A549 (cell line): ENCODE results near the gene UGT3A2. TPM values are rescaled to one million over a fixed set of nuclear protein-coding genes. Genes with fewer than 3 reads are reported as not detected.

ENCODE experiments used
- ATAC-seq, 2 experiments: fragments of 200-7000 bp in 1 of 2; fragments of >200 bp in 1 of 2; cut with Nextera tagmentation in 1 of 2; cut with Tn5 transposase in 1 of 2; 3 replicates each; pipeline versions ENCODE4 v1.8.0 to v1.9.1; 2018 to 2020; ENCODE audit warnings: mild to moderate bottlenecking in 1 of 2, moderate library complexity in 1 of 2
- CTCF ChIA-PET: fragments of 300-600 bp; sonication (Branson Sonifier 250); formaldehyde crosslinking; extraction: SDS; loops from one replicate; lab custom pipeline; 2021; ENCODE audit warnings: antibody characterized with exemption, inconsistent platforms; lab: Yijun Ruan, JAX
- POLR2A ChIA-PET: fragments of 350-600 bp; formaldehyde crosslinking; extraction: SDS; loops from one replicate; lab custom pipeline; 2021; ENCODE audit warnings: antibody characterized with exemption, inconsistent platforms; lab: Yijun Ruan, JAX
- DNase-seq, 2 experiments: peaks; one replicate each; pipeline versions ENCODE4 v3.0.0 to v3.0.0-alpha.2; 2011 to 2016; ENCODE audit warnings: low read depth in 1 of 2, low spot score in 1 of 2
- FAIRE-seq: peaks from 2 replicates; lab custom pipeline; 2011; peaks lifted over from hg19 to GRCh38; lab: Jason Lieb, UNC
- H3K27ac ChIP-seq, 2 experiments: fragments of >200 bp; sonication (Bioruptor Twin); formaldehyde crosslinking; 3 replicates each; pipeline ENCODE4 v1.5.1; 2016 to 2017
- H3K4me1 ChIP-seq: fragments of >200 bp; sonication (Bioruptor Twin); formaldehyde crosslinking; 3 replicates; pipeline ENCODE4 v1.6.1; 2016
- H3K4me2 ChIP-seq: fragments of >200 bp; sonication (Bioruptor Twin); formaldehyde crosslinking; 3 replicates; pipeline ENCODE4 v1.6.1; 2016
- H3K4me3 ChIP-seq: fragments of >200 bp; sonication (Bioruptor Twin); formaldehyde crosslinking; 3 replicates; pipeline ENCODE4 v1.5.1; 2016
- H3K9me3 ChIP-seq: fragments of >200 bp; sonication (Bioruptor Twin); formaldehyde crosslinking; 3 replicates; pipeline ENCODE4 v1.6.1; 2016
- CBX2 ChIP-seq: fragments of 200-600 bp; sonication (generic); IDR thresholded peaks from 2 replicates; pipeline ENCODE4 v1.6.1; 2016; ENCODE audit warnings: low read depth, mild to moderate bottlenecking, borderline replicate concordance
- CBX8 ChIP-seq: fragments of 200-600 bp; sonication (generic); IDR thresholded peaks from 2 replicates; pipeline ENCODE4 v1.6.1; 2016
- CHD2 ChIP-seq: fragments of 150-350 bp; IDR thresholded peaks from 2 replicates; pipeline ENCODE4 v1.6.1; 2014; ENCODE audit warnings: low read length; ENCODE audit not compliant: partially characterized antibody
- CHD4 ChIP-seq: fragments of 200-600 bp; sonication (generic); IDR thresholded peaks from 2 replicates; pipeline ENCODE4 v1.6.1; 2016; ENCODE audit warnings: antibody characterized with exemption, mild to moderate bottlenecking, borderline replicate concordance
- EHF ChIP-seq: fragments of 250-450 bp; sonication (Bioruptor Pico); IDR thresholded peaks from 2 replicates; pipeline ENCODE4 v1.5.0; 2020; ENCODE audit warnings: mild to moderate bottlenecking
- EHMT2 ChIP-seq: fragments of 200-600 bp; sonication (generic); IDR thresholded peaks from 2 replicates; pipeline ENCODE4 v1.6.1; 2016; ENCODE audit warnings: antibody characterized with exemption, low read depth, mild to moderate bottlenecking, moderate library complexity
- EP300 ChIP-seq, 2 experiments: fragments of >200 bp; sonication (Bioruptor Twin); formaldehyde crosslinking; IDR thresholded peaks; 2 replicates in 1 of 2; 3 replicates in 1 of 2; pipeline ENCODE4 v1.6.1; 2016 to 2017
- GATA3 ChIP-seq: IDR thresholded peaks from 2 replicates; pipeline ENCODE4 v1.6.1; 2012; ENCODE audit warnings: borderline replicate concordance
- HDAC2 ChIP-seq: fragments of 200-600 bp; sonication (generic); IDR thresholded peaks from 2 replicates; pipeline ENCODE4 v1.6.1; 2016
- HMGXB4 ChIP-seq: fragments of 250-450 bp; sonication (Bioruptor Pico); IDR thresholded peaks from 2 replicates; pipeline ENCODE4 v1.5.0; 2021; ENCODE audit warnings: mild to moderate bottlenecking, moderate library complexity, borderline replicate concordance
- HOXB5 ChIP-seq: fragments of 250-450 bp; sonication (Bioruptor Pico); IDR thresholded peaks from 2 replicates; pipeline ENCODE4 v1.5.0; 2020; ENCODE audit warnings: mild to moderate bottlenecking, moderate library complexity
- JUN ChIP-seq, 2 experiments: fragments of >200 bp; sonication (Bioruptor Twin); formaldehyde crosslinking; IDR thresholded peaks; 2 replicates in 1 of 2; 3 replicates in 1 of 2; pipeline ENCODE4 v1.6.1; 2016 to 2017
- KDM1A ChIP-seq: fragments of 200-600 bp; sonication (generic); IDR thresholded peaks from 2 replicates; pipeline ENCODE4 v1.6.1; 2016; ENCODE audit warnings: low read depth, mild to moderate bottlenecking
- KDM5A ChIP-seq: fragments of 200-600 bp; sonication (generic); IDR thresholded peaks from 2 replicates; pipeline ENCODE4 v1.6.1; 2016; ENCODE audit warnings: antibody characterized with exemption, mild to moderate bottlenecking
- MAFK ChIP-seq: fragments of 450-650 bp; IDR thresholded peaks from 2 replicates; pipeline ENCODE4 v1.6.1; 2014; ENCODE audit not compliant: partially characterized antibody
- POLR2A ChIP-seq: IDR thresholded peaks from 2 replicates; pipeline ENCODE4 v1.6.1; 2012; ENCODE audit warnings: mild to moderate bottlenecking, low read length
- POLR2AphosphoS2 ChIP-seq: conservative IDR thresholded peaks from 2 replicates; pipeline ENCODE4 v1.6.1; 2012; ENCODE audit warnings: low read length, improper control_type of control experiment, inconsistent platforms
- RFX5 ChIP-seq: fragments of 450-650 bp; IDR thresholded peaks from 2 replicates; pipeline ENCODE4 v1.7.1; 2014; ENCODE audit warnings: antibody characterized with exemption, mild to moderate bottlenecking, moderate library complexity
- RNF2 ChIP-seq: fragments of 200-600 bp; sonication (generic); IDR thresholded peaks from 2 replicates; pipeline ENCODE4 v1.6.1; 2016; ENCODE audit warnings: low read depth, mild to moderate bottlenecking, antibody characterized with exemption, moderate library complexity, borderline replicate concordance
- SREBF2 ChIP-seq: fragments of 450-650 bp; IDR thresholded peaks from 2 replicates; pipeline ENCODE4 v1.6.1; 2014; ENCODE audit warnings: mild to moderate bottlenecking, moderate library complexity
- TFCP2L1 ChIP-seq: fragments of 250-450 bp; sonication (Bioruptor Pico); IDR thresholded peaks from 2 replicates; pipeline ENCODE4 v1.5.0; 2021; ENCODE audit warnings: mild to moderate bottlenecking
- TP53 ChIP-seq: fragments of 250-450 bp; sonication (Bioruptor Pico); IDR thresholded peaks from 2 replicates; pipeline ENCODE4 v1.5.0; 2021; ENCODE audit warnings: mild to moderate bottlenecking, moderate library complexity
- ZNF302 ChIP-seq: fragments of 250-450 bp; sonication (Bioruptor Pico); IDR thresholded peaks from 2 replicates; pipeline ENCODE4 v1.9.0; 2021; ENCODE audit warnings: inconsistent platforms, mild to moderate bottlenecking, moderate library complexity
- WGBS: methylation state at CpG from one replicate; pipeline ENCODE4 v1.1.6; 2017; ENCODE audit errors: missing lambda C conversion rate; 5-methylcytosine and 5-hydroxymethylcytosine counted together
- polyA plus RNA-seq, 4 experiments: library from polyadenylated mRNA; depleted of rRNA in 3 of 4; stranded (reverse); fragments of >200 nt; fragmentation: RNase III in 1 of 4; extraction: RNeasy Plus Mini Kit Qiagen cat#74134 plus additional on column Dnase treatment in 1 of 4; gene quantifications; 2 replicates in 3 of 4; 3 replicates in 1 of 4; pipeline ENCODE4 v1.2.3, GENCODE V29; 2011 to 2017
- TF ChIP-seq, protein P1 (sequence below): fragments of 250-450 bp; sonication (Bioruptor Pico); IDR thresholded peaks from 2 replicates; pipeline ENCODE4 v1.5.0; 2020; ENCODE audit warnings: low read depth, mild to moderate bottlenecking, moderate library complexity
- TF ChIP-seq, protein P2 (sequence below): fragments of 200-600 bp; sonication (generic); IDR thresholded peaks from 2 replicates; pipeline ENCODE4 v1.6.1; 2016; ENCODE audit warnings: antibody characterized with exemption, mild to moderate bottlenecking, moderate library complexity

Gene UGT3A2
- polyA plus RNA-seq, 2 of the 4 experiments (the other 2 are of a cell fraction), result not detected

- ATAC-seq (no peak), DNase-seq (no peak), FAIRE-seq (no peak)
- POLR2A ChIA-PET, result no interaction called here
- Histone ChIP-seq H3K4me1 (no peaks in the 10 kb centered on the region), H3K4me2 (no peak overlapping the region), H3K9me3 (no peaks in the 10 kb centered on the region), H3K4me3 (no peak overlapping the region), H3K27ac (no peak overlapping the region)
- CTCF ChIA-PET, result no interaction called here
- TF ChIP-seq HDAC2, result no peak
- 0% methylated on average over 1 of the region's 1 CpG for WGBS
These were observed 67.1 kb downstream of the UGT3A2 start for GRCh38 chr5:35999547-35999946.

DNA sequence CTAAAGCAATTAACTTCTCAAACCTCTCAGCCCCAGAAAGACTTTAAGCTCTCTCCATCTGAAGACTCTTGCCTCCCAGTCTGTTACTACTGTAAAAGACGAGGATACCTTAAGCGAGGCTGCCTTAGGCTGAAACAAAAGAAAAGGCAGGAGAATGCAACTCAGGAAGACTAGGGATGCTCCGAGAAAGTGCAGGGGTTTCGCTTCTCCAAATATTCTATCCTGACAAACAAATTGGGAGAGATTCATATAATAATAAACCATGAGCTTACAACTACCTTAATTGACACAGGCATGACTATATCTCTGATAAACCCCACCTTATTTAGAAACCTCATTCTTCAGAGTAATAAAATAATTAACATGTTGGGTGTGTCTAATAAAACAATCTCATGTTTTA lies 70.6 kb downstream of the UGT3A2 start:
- no peak for FAIRE-seq
- Histone ChIP-seq H3K4me1 (no peaks in the 10 kb centered on the region), H3K4me2 (no peak overlapping the region), H3K9me3 (no peaks in the 10 kb centered on the region), H3K27ac (no peak overlapping the region)
- 0% methylated on average over 4 of the region's 4 CpGs for WGBS
- ChIA-PET CTCF (no interaction called here), POLR2A (no interaction called here)
- ATAC-seq, result no peak
- TF ChIP-seq CHD4 (no peak), KDM5A (no peak), HDAC2 (no peak), GATA3 (no peak), ZNF302 (CRISPR knock-in tag) (no peak), KDM1A (no peak), CHD2 (no peak), EP300 (IDR thresholded peaks at IDR 0.05) (no peak), HOXB5 (CRISPR knock-in tag) (no peak), TP53 (CRISPR knock-in tag) (no peak), POLR2A (no peak), CBX8 (no peak), JUN (IDR thresholded peaks at IDR 0.05) (no peak), HMGXB4 (no peak), CBX2 (no peak), RFX5 (no peak), MAFK (no peak)
- TF ChIP-seq, protein P1, sequence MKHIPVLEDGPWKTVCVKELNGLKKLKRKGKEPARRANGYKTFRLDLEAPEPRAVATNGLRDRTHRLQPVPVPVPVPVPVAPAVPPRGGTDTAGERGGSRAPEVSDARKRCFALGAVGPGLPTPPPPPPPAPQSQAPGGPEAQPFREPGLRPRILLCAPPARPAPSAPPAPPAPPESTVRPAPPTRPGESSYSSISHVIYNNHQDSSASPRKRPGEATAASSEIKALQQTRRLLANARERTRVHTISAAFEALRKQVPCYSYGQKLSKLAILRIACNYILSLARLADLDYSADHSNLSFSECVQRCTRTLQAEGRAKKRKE (CRISPR knock-in tag), result no peak
- TF ChIP-seq, protein P2, sequence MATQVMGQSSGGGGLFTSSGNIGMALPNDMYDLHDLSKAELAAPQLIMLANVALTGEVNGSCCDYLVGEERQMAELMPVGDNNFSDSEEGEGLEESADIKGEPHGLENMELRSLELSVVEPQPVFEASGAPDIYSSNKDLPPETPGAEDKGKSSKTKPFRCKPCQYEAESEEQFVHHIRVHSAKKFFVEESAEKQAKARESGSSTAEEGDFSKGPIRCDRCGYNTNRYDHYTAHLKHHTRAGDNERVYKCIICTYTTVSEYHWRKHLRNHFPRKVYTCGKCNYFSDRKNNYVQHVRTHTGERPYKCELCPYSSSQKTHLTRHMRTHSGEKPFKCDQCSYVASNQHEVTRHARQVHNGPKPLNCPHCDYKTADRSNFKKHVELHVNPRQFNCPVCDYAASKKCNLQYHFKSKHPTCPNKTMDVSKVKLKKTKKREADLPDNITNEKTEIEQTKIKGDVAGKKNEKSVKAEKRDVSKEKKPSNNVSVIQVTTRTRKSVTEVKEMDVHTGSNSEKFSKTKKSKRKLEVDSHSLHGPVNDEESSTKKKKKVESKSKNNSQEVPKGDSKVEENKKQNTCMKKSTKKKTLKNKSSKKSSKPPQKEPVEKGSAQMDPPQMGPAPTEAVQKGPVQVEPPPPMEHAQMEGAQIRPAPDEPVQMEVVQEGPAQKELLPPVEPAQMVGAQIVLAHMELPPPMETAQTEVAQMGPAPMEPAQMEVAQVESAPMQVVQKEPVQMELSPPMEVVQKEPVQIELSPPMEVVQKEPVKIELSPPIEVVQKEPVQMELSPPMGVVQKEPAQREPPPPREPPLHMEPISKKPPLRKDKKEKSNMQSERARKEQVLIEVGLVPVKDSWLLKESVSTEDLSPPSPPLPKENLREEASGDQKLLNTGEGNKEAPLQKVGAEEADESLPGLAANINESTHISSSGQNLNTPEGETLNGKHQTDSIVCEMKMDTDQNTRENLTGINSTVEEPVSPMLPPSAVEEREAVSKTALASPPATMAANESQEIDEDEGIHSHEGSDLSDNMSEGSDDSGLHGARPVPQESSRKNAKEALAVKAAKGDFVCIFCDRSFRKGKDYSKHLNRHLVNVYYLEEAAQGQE, result no peak
- TF ChIP-seq, all 56 proteins: peak for 0
- no peak overlapping the region for H3K4me3 ChIP-seq
- DNase-seq, result no peak

GRCh38 chr5:35990941-35991611 lies 75.6 kb downstream of the UGT3A2 start, which contains the start of gene UGT3A1:
Gene UGT3A1 (minus strand): TSS chr5:35991390. CDS start chr5:35991240, 150 bp downstream.
- CTCF ChIA-PET, result no interaction called here
- Histone ChIP-seq H3K4me2 (no peak within 1 kb of the TSS), H3K4me3 (no peak within 1 kb of the TSS), H3K9me3 (no peaks in the 10 kb centered on the region), H3K4me1 (no peaks in the 10 kb centered on the region), H3K27ac (no peak within 1 kb of the TSS)
- no peak for DNase-seq
- POLR2A ChIA-PET, result no interaction called here
- 47% methylated on average over 25 of the region's 25 CpGs for WGBS
- FAIRE-seq, result no peak
- ATAC-seq, result no peak
- TF ChIP-seq, protein P2, result no peak
- TF ChIP-seq SREBF2 (no peak), ZNF302 (CRISPR knock-in tag) (no peak), EHF (CRISPR knock-in tag) (no peak), TFCP2L1 (CRISPR knock-in tag) (no peak), EHMT2 (no peak), EP300 (IDR thresholded peaks at IDR 0.05) (no peak), RNF2 (no peak), POLR2AphosphoS2 (no peak)
